Breast epithelium (tissue), 4 donors: Measurements from ENCODE around the gene FN3KRP. TPM values are rescaled to one million over a fixed set of nuclear protein-coding genes. Genes with fewer than 3 reads are reported as not detected.

Source experiments
- DNase-seq, 2 donors: peaks; one replicate each; pipeline ENCODE4 v3.0.0-alpha.2; 2019; ENCODE audit warnings: low spot score in 2 of 2
- H3K27ac ChIP-seq, 2 donors: fragments of 200-600 bp; sonication (generic) in 1 of 2; one replicate each; pipeline ENCODE4 v1.5.1; 2016 to 2019; ENCODE audit warnings: mild to moderate bottlenecking in 1 of 2
- H3K27me3 ChIP-seq, 2 donors: fragments of 200-600 bp; sonication (generic) in 1 of 2; one replicate each; pipeline versions ENCODE4 v1.5.1 to v1.6.0; 2017 to 2019; ENCODE audit warnings: control low read depth in 1 of 2, mild to moderate bottlenecking in 1 of 2
- H3K36me3 ChIP-seq: fragments of 200-600 bp; one replicate; pipeline ENCODE4 v1.5.1; 2019
- H3K4me1 ChIP-seq, 2 donors: fragments of 200-600 bp; sonication (generic); one replicate each; pipeline ENCODE4 v1.5.1; 2016 to 2019; ENCODE audit warnings: control low read depth in 1 of 2
- H3K4me3 ChIP-seq, 3 donors: fragments of 200-600 bp; sonication (generic); 1 replicate in 2 of 3; 2 replicates in 1 of 3; pipeline ENCODE4 v1.5.1; 2016 to 2019; ENCODE audit warnings: mild to moderate bottlenecking in 3 of 3, moderate library complexity in 2 of 3
- H3K9me3 ChIP-seq, 2 donors: fragments of 200-600 bp; sonication (generic) in 1 of 2; one replicate each; pipeline ENCODE4 v1.5.1; 2016 to 2019; ENCODE audit warnings: control low read depth in 1 of 2
- CTCF ChIP-seq, 3 donors: fragments of 450-650 bp; IDR thresholded peaks; one replicate each; pipeline ENCODE4 v1.5.1; 2016 to 2017; ENCODE audit warnings: antibody characterized with exemption in 3 of 3, mild to moderate bottlenecking in 3 of 3, moderate library complexity in 3 of 3
- POLR2A ChIP-seq: fragments of 450-650 bp; IDR thresholded peaks from one replicate; pipeline ENCODE4 v1.6.1; 2016; ENCODE audit warnings: antibody characterized with exemption, mild to moderate bottlenecking, moderate library complexity
- POLR2AphosphoS5 ChIP-seq, 3 donors: sonication (generic); formaldehyde crosslinking; IDR thresholded peaks; one replicate each; pipeline ENCODE4 v1.6.1; 2017; ENCODE audit warnings: antibody characterized with exemption in 3 of 3
- intact Hi-C: fragments of 100-400 bp; cut with DNase I; formaldehyde crosslinking; loops from one replicate; pipeline ENCODE4 v1.15.1; 2023; ENCODE audit warnings: low total_unique reads
- total RNA-seq, 3 donors: library from RNA; depleted of rRNA; stranded (reverse); fragments of >200 nt; gene quantifications; one replicate each; pipeline ENCODE4 v1.1.0, GENCODE V29; 2016

The FN3KRP gene
- total RNA-seq, 3 donors from 2014 or later, result 10.4 to 22.1 (median 18.0) TPM

GRCh38 chr17:82729479-82730260 is 13.2 kb downstream of the FN3KRP start:
- no peak for DNase-seq
- Histone ChIP-seq H3K4me1 (no peaks in the 10 kb centered on the region), H3K9me3 (no peaks in the 10 kb centered on the region), H3K27ac (no peak overlapping the region), H3K4me3 (no peak overlapping the region), H3K27me3 (no peaks in the 10 kb centered on the region), H3K36me3 (no peaks in the 10 kb centered on the region)
- intact Hi-C loops, result no loop called here
- TF ChIP-seq CTCF (IDR thresholded peaks at IDR 0.05), result no peak

GRCh38 chr17:82732118-82732743 is 15.7 kb downstream of the FN3KRP start:
- Histone ChIP-seq H3K4me3 (no peak overlapping the region), H3K4me1 (peaks cover 6 to 7% of the 10 kb centered on the region in 2 donors), H3K9me3 (no peaks in the 10 kb centered on the region), H3K27me3 (no peaks in the 10 kb centered on the region), H3K36me3 (no peaks in the 10 kb centered on the region), H3K27ac (no peak overlapping the region)
- intact Hi-C loops, result no loop called here
- DNase-seq, result no peak
- TF ChIP-seq POLR2AphosphoS5 (IDR thresholded peaks at IDR 0.05) (no peak), POLR2A (no peak)

GRCh38 chr17:82734987-82735866 is 18.7 kb downstream of the FN3KRP start, which contains the start of gene FN3K:
TSS of gene FN3K (plus strand) at chr17:82735615. CDS start at chr17:82735637, 22 bp downstream.
- no peak for DNase-seq

GRCh38 chr17:82736511-82737185 is 20.1 kb downstream of the FN3KRP start:
- intact Hi-C loops, result no loop called here
- H3K9me3 ChIP-seq, result no peaks in the 10 kb centered on the region
- no peaks in the 10 kb centered on the region for H3K36me3 ChIP-seq
- TF ChIP-seq POLR2A, result no peak
- TF ChIP-seq CTCF (IDR thresholded peaks at IDR 0.05), result no peak
- no peak for TF ChIP-seq POLR2AphosphoS5 (IDR thresholded peaks at IDR 0.05)
- H3K27me3 ChIP-seq, result no peaks in the 10 kb centered on the region
- DNase-seq, result no peak
- peak overlapping the region in 1 of 3 donors; percentile 74 for H3K4me3 ChIP-seq
- H3K4me1 ChIP-seq, result peaks cover 6 to 7% of the 10 kb centered on the region in 2 donors
- H3K27ac ChIP-seq, result no peak overlapping the region

More at GRCh38 chr17:82734987-82735866, 18.7 kb downstream of the FN3KRP start, which contains the start of gene FN3K:
- H3K4me1 ChIP-seq, result peaks cover 6 to 7% of the 10 kb centered on the region in 2 donors
- H3K36me3 ChIP-seq, result no peaks in the 10 kb centered on the region
- peak within 1 kb of the TSS; percentile 72 to 85 (median 74) for H3K4me3 ChIP-seq
- intact Hi-C loops, result no loop called here
- H3K27ac ChIP-seq, result peak within 1 kb of the TSS; percentile 66 to 70
- H3K27me3 ChIP-seq, result no peaks in the 10 kb centered on the region
- TF ChIP-seq POLR2AphosphoS5 (IDR thresholded peaks at IDR 0.05) (peak in 1 of 3 donors; percentile 49), CTCF (IDR thresholded peaks at IDR 0.05) (no peak)
- no peaks in the 10 kb centered on the region for H3K9me3 ChIP-seq
